ENCODE measurements around the gene SMYD3. TPM values are rescaled to one million over a fixed set of nuclear protein-coding genes. Genes with fewer than 3 reads are reported as not detected.

SMYD3 gene
- total and polyA plus RNA-seq, 2 of the 4 experiments (the other 2 are of a cell fraction) = 26.5 to 37.6 TPM

DNA sequence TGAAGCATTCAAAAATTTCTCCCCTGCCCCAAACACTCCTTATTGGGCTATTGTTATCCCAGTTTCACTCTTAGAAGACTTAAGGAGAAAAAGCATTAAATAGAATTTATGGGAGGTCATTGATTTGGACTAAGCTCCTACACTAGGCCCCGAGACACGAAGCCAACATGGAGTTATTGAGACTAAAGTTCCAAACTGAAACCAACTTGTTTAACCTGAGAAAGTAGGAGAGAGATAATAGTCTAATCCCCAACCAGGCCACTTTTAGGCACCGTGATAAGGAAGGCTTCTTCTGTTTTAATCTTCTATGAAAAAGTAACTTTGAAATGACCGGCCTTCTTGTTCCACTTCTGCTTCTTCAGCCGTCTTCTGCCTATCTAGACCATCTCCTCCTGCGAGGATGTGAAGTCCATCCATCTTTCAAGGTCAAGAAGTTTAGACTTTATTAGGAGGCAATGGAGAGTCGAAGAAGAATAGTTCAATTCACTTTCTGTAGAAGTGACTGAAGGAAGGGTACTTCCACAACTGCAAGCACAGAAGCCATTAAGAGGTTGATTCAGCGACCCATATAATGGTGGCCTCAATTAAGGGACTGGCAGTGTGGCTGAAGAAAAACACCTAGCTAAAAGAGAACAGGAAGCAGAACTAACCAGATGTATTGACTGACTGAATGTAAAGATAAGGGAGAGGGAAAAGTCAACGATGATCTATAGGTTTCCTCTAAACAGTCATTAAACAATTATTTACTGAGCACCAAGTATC, 428.8 kb downstream of the SMYD3 start:
- H2BK120ac ChIP-seq (ENCODE audit: low read depth, low read length) = no peak overlapping the region
- ChIA-PET CTCF (no interaction called here), POLR2A (ENCODE audit: unreplicated experiment) (no interaction called here)
- no peak overlapping the region for H3K23ac ChIP-seq (ENCODE audit: low read depth, low read length)
- H3K9me3 ChIP-seq (ENCODE audit: control insufficient read depth, insufficient read depth, low read length) = peaks cover 3% of the 10 kb centered on the region; the same call in 1 of the 2 replicates
- no peaks in the 10 kb centered on the region; a peak in 1 of 4 replicates for H3K79me1 ChIP-seq (ENCODE audit: low read depth in 1 of 2, low read length in 2 of 2)
- H3K4ac ChIP-seq (ENCODE audit: low read depth, low read length) = no peak overlapping the region
- H4K8ac ChIP-seq (ENCODE audit: low read depth in 2 of 2, low read length in 2 of 2) = no peak overlapping the region
- no peak overlapping the region for H3K4me2 ChIP-seq (ENCODE audit: low read depth, low read length)
- BruUV-seq (replicated peaks) = no TSS peak
- no peak overlapping the region for H3K9ac ChIP-seq (ENCODE audit: low read depth, low read length)
- H3K18ac ChIP-seq (ENCODE audit: low read depth, low read length) = no peak overlapping the region
- in situ Hi-C loops (cut with MboI; ENCODE audit: low sequenced_read_pairs) (no loop called here), intact Hi-C loops (cut with micrococcal nuclease) (no loop called here), dilution Hi-C loops (cut with HindIII; ENCODE audit: low sequenced_read_pairs, unreplicated experiment) (no loop called here)
- WGBS, 2 experiments (ENCODE audit: extremely low coverage in 2 of 2, insufficient read length in 1 of 2) = 83% methylated on average over 1 of the region's 9 CpGs; no CpG with 5 or more reads in 1 of the 2 experiments
- no peak overlapping the region for H3K4me3 ChIP-seq (ENCODE audit: insufficient read depth, low read depth, low read length)
- no peak overlapping the region for H3K27ac ChIP-seq (ENCODE audit: insufficient read depth, low read length)
- ATAC-seq (ENCODE audit: low read depth) (no peak), DNase-seq (no peak)
- no peak overlapping the region for H4K5ac ChIP-seq (ENCODE audit: low read depth, low read length)
- H3K9me1 ChIP-seq (ENCODE audit: insufficient read depth, low read length) = no peaks in the 10 kb centered on the region
- TF ChIP-seq BHLHE40 (IDR thresholded peaks at IDR 0.05; ENCODE audit: low read depth, low read length) (no peak), RCOR1 (IDR thresholded peaks at IDR 0.05; ENCODE audit: insufficient replicate concordance, low read length) (no peak), FOS (IDR thresholded peaks at IDR 0.05; ENCODE audit: low read depth, low read length) (no peak), RAD21 (IDR thresholded peaks at IDR 0.05; ENCODE audit: low read length) (no peak), MXI1 (IDR thresholded peaks at IDR 0.05; ENCODE audit: borderline replicate concordance, low read depth, low read length) (no peak), CHD1 (IDR thresholded peaks at IDR 0.05; ENCODE audit: low read depth, low read length) (no peak), RFX5 (IDR thresholded peaks at IDR 0.05; ENCODE audit: low read depth, low read length) (no peak), MAFK (IDR thresholded peaks at IDR 0.05; ENCODE audit: low read depth, low read length) (no peak), CEBPB (IDR thresholded peaks at IDR 0.05; ENCODE audit: low read depth, low read length) (no peak), POLR2A (IDR thresholded peaks at IDR 0.05; ENCODE audit: low read depth, low read length) (no peak), NFE2L2 (IDR thresholded peaks at IDR 0.05; ENCODE audit: low read depth, low read length) (no peak)
- TF ChIP-seq, protein P1, sequence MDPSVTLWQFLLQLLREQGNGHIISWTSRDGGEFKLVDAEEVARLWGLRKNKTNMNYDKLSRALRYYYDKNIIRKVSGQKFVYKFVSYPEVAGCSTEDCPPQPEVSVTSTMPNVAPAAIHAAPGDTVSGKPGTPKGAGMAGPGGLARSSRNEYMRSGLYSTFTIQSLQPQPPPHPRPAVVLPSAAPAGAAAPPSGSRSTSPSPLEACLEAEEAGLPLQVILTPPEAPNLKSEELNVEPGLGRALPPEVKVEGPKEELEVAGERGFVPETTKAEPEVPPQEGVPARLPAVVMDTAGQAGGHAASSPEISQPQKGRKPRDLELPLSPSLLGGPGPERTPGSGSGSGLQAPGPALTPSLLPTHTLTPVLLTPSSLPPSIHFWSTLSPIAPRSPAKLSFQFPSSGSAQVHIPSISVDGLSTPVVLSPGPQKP (IDR thresholded peaks at IDR 0.05; ENCODE audit: borderline replicate concordance, low read depth, low read length) = no peak
- H4K91ac ChIP-seq (ENCODE audit: insufficient read depth, low read depth, low read length) = no peak overlapping the region
- H3K56ac ChIP-seq (ENCODE audit: extremely low read depth, insufficient read depth, low read length) = no peak overlapping the region
- H2AFZ ChIP-seq (replicated peaks; ENCODE audit: low read length, poor library complexity) = no peak overlapping the region
- H2AK9ac ChIP-seq (replicated peaks; ENCODE audit: low read depth, low read length, poor library complexity) = no peak overlapping the region
- no peak overlapping the region for H2BK5ac ChIP-seq (ENCODE audit: low read depth, low read length, poor library complexity, severe bottlenecking)
- no peak overlapping the region for H2BK20ac ChIP-seq (ENCODE audit: low read depth, low read length)
- no peak overlapping the region for H3K14ac ChIP-seq (replicated peaks; ENCODE audit: low read depth, low read length)
- H4K20me1 ChIP-seq (ENCODE audit: insufficient read depth, low read length) = no peaks in the 10 kb centered on the region
- H3K4me1 ChIP-seq (ENCODE audit: control insufficient read depth, insufficient read depth, low read length) = no peaks in the 10 kb centered on the region
- H2AK5ac ChIP-seq (ENCODE audit: low read depth, low read length) = no peak overlapping the region
- 0 out of 2 replicates have a peak, but pooled peaks cover 2% of the 10 kb centered on the region for H3K36me3 ChIP-seq (ENCODE audit: control insufficient read depth, insufficient read depth, low read length)
- no peaks in the 10 kb centered on the region for H3K27me3 ChIP-seq (ENCODE audit: control insufficient read depth, insufficient read depth, low read length)
- H2BK15ac ChIP-seq (ENCODE audit: low read depth, low read length) = no peak overlapping the region
